Neural cell (in vitro differentiated cells): ENCODE data around the gene PCDH17.

Experiments used
- EP300 ChIP-seq: fragments of 450-650 bp; conservative IDR thresholded peaks from 2 replicates; pipeline ENCODE4 v1.6.1; 2014; ENCODE audit warnings: antibody characterized with exemption, mild to moderate bottlenecking, moderate library complexity; ENCODE audit not compliant: poor library complexity, severe bottlenecking
- EZH2 ChIP-seq: fragments of 200-600, 300-800 bp; shearing (Covaris generic), sonication (generic); IDR thresholded peaks from 2 replicates; pipeline ENCODE4 v1.6.1; 2014; ENCODE audit warnings: antibody characterized with exemption, low read length, borderline replicate concordance, mild to moderate bottlenecking; ENCODE audit not compliant: insufficient read depth, poor library complexity, severe bottlenecking
- MXI1 ChIP-seq: fragments of 450-650 bp; conservative IDR thresholded peaks from 2 replicates; pipeline ENCODE4 v1.6.1; 2014; ENCODE audit warnings: antibody characterized with exemption, mild to moderate bottlenecking; ENCODE audit not compliant: poor library complexity, severe bottlenecking
- POLR2AphosphoS5 ChIP-seq: IDR thresholded peaks from 2 replicates; pipeline ENCODE4 v1.6.1; 2012
- REST ChIP-seq: IDR thresholded peaks from 2 replicates; pipeline ENCODE4 v1.6.1; 2012; ENCODE audit warnings: borderline replicate concordance
- TAF1 ChIP-seq: IDR thresholded peaks from 2 replicates; pipeline ENCODE4 v1.6.1; 2012; ENCODE audit warnings: low read depth
- TF ChIP-seq, protein P1 (sequence below): fragments of 450-650 bp; IDR thresholded peaks from 2 replicates; pipeline ENCODE4 v1.5.1; 2014; ENCODE audit warnings: antibody characterized with exemption, mild to moderate bottlenecking, moderate library complexity; ENCODE audit not compliant: poor library complexity, severe bottlenecking

GRCh38 chr13:57624565-57625435, 6.7 kb upstream of the PCDH17 start:
- TF ChIP-seq EP300 (no peak), MXI1 (no peak), TAF1 (no peak), EZH2 (no peak), REST (no peak), POLR2AphosphoS5 (no peak)
- TF ChIP-seq, protein P1, sequence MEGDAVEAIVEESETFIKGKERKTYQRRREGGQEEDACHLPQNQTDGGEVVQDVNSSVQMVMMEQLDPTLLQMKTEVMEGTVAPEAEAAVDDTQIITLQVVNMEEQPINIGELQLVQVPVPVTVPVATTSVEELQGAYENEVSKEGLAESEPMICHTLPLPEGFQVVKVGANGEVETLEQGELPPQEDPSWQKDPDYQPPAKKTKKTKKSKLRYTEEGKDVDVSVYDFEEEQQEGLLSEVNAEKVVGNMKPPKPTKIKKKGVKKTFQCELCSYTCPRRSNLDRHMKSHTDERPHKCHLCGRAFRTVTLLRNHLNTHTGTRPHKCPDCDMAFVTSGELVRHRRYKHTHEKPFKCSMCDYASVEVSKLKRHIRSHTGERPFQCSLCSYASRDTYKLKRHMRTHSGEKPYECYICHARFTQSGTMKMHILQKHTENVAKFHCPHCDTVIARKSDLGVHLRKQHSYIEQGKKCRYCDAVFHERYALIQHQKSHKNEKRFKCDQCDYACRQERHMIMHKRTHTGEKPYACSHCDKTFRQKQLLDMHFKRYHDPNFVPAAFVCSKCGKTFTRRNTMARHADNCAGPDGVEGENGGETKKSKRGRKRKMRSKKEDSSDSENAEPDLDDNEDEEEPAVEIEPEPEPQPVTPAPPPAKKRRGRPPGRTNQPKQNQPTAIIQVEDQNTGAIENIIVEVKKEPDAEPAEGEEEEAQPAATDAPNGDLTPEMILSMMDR = peak; percentile 74
